Amygdala (tissue), 56 donors: ENCODE data around the gene CPEB1.
"Not testable (repeated sequence)": the region's sequence is repeated elsewhere in the genome, so short reads cannot be mapped to it uniquely, and the experiment has no call there.

Source experiments
- DNase-seq, 56 donors: peaks; one replicate each; lab custom pipeline; 2025; lab: John Stamatoyannopoulos, UW

The CPEB1 gene

GRCh38 chr15:82532383-82532990 is 114.7 kb downstream of the CPEB1 start:
- DNase-seq = no peak

GRCh38 chr15:82531496-82532382 is 115.4 kb downstream of the CPEB1 start:
- no peak for DNase-seq

GRCh38 chr15:82530606-82531379 is 116.4 kb downstream of the CPEB1 start:
- DNase-seq = no peak

GRCh38 chr15:82530006-82530405 is 117.2 kb downstream of the CPEB1 start:
- no peak for DNase-seq

- DNase-seq = not testable (repeated sequence)
These were observed 133.6 kb downstream of the CPEB1 start for GRCh38 chr15:82513587-82513986.

GRCh38 chr15:82507693-82508092 is 139.5 kb downstream of the CPEB1 start:
- not testable (repeated sequence) for DNase-seq

GRCh38 chr15:82507087-82507486 is 140.1 kb downstream of the CPEB1 start:
- not testable (repeated sequence) for DNase-seq

- DNase-seq = not testable (repeated sequence)
These were observed 141.3 kb downstream of the CPEB1 start for GRCh38 chr15:82505842-82506241.

- not testable (repeated sequence) for DNase-seq
These were observed 143.1 kb downstream of the CPEB1 start for GRCh38 chr15:82504074-82504473.

GRCh38 chr15:82502700-82503339 is 144.3 kb downstream of the CPEB1 start:
- not testable (repeated sequence) for DNase-seq

GRCh38 chr15:82500772-82501171 is 146.4 kb downstream of the CPEB1 start:
- not testable (repeated sequence) for DNase-seq

GRCh38 chr15:82497978-82498377 is 149.2 kb downstream of the CPEB1 start:
- DNase-seq = not testable (repeated sequence)
